AG09319 (cell line): Measurements from ENCODE around the gene SLC22A3.

ENCODE experiments used
- DNase-seq: peaks from one replicate; pipeline ENCODE4 v3.0.0-alpha.2; 2010; ENCODE audit warnings: low read depth; ENCODE audit errors: extremely low read depth
- TF ChIP-seq, protein P1 (sequence below): IDR thresholded peaks from 2 replicates; pipeline ENCODE4 v1.5.1; 2011; ENCODE audit warnings: low read depth, mild to moderate bottlenecking, inconsistent platforms, low read length, moderate library complexity

SLC22A3 gene

DNA sequence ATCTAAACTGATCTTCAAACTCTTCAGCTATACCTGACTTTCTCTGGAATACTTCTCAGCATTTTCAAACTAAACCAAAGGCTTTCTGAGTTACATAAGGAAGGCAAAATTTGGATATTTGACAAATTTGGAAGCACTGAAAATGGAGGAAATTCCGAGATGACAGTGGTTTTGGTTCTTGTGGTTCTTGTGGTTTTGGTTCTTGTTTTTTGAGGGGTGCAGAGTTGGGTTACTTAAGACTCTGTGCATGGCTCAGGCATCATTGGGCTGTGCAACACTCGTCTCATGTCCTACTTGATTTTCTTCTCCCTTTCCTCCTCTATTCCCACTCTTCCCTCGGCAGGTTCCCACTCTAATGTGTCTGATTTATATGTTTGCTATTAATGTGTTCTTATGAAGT, 78.0 kb downstream of the SLC22A3 start:
- TF ChIP-seq, protein P1, sequence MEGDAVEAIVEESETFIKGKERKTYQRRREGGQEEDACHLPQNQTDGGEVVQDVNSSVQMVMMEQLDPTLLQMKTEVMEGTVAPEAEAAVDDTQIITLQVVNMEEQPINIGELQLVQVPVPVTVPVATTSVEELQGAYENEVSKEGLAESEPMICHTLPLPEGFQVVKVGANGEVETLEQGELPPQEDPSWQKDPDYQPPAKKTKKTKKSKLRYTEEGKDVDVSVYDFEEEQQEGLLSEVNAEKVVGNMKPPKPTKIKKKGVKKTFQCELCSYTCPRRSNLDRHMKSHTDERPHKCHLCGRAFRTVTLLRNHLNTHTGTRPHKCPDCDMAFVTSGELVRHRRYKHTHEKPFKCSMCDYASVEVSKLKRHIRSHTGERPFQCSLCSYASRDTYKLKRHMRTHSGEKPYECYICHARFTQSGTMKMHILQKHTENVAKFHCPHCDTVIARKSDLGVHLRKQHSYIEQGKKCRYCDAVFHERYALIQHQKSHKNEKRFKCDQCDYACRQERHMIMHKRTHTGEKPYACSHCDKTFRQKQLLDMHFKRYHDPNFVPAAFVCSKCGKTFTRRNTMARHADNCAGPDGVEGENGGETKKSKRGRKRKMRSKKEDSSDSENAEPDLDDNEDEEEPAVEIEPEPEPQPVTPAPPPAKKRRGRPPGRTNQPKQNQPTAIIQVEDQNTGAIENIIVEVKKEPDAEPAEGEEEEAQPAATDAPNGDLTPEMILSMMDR = no peak
- DNase-seq = no peak

DNA sequence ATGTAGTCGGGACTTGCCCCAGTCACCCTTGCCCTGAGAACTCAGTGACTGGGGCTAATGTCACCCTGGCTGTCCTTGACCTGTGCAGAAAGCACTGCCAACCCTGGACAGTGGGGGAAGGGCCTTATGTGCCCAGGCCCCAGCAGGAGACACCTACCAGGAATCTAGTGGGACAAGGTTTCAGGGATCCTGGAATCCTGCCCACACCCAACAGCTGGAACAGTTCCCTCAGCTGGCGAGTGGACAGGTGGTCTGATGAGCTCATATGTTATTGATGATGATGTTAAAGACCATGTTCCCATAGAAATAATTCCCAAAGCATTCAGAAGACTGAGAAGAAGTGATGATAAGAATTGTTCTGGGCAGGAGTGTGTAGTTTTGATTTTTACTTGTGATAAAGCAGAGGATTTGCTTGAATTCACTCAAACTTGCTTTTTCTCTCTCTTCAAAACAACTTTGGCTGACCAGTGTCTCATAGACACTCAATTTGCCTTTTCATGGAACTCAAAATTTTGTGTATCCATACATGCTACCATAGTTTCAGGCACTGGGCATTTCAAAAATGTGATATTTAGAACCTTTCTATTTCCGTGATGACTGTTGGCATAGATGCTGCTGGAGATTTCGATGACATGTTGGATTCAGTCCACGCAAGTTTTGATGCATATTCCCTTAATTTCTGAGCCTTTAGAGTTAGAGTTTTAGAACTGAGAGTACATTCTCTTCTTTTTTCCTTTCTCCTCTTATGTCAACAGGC, 79.3 kb downstream of the SLC22A3 start:
- no peak for DNase-seq
- TF ChIP-seq, protein P1 = no peak

GRCh38 chr6:160428069-160428430, 79.9 kb downstream of the SLC22A3 start:
- no peak for DNase-seq
- TF ChIP-seq, protein P1 = no peak

DNA sequence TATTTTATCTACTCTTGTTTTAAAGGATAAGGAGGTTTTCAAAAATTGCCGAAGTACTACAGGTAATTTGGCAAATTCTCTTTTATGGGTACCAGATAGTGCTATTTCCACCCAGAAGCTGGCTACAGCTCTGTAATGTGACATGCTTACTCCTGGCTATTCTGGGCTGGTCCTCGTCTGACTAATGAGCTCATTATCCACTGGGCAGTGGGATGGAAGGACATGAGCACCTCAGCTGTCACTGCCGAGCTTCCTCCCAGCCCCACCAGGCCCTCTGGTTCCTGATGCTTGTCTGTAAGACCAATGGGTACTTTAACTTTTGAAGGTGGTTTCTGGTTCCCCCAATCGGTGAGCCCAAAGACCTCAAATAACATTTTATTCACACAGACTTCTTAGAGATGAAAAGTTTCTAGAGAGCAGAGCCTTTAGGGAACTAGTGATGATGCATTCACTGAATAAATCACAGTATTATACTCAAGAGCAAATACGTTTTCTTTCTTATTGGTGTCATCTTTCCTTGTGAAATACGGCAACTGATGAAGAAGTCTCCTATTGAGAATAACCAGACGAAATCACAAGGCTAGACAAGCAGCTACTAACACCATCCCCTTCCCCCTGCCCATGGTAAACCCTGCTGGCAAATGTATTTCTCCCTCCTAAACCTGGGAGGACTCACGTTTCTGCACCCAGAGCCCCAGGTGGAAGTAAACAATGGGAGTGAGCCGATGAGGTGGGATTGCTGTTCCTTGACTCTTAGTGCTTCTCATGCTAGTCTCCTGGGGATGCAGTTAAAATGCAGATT, 80.8 kb downstream of the SLC22A3 start:
- no peak for DNase-seq
- TF ChIP-seq, protein P1 = no peak

- no peak for DNase-seq
- TF ChIP-seq, protein P1 = no peak
Observed at GRCh38 chr6:160429620-160429895, 81.4 kb downstream of the SLC22A3 start.

GRCh38 chr6:160430203-160430602, 82.0 kb downstream of the SLC22A3 start:
- no peak for DNase-seq

GRCh38 chr6:160430751-160431150, 82.6 kb downstream of the SLC22A3 start:
- TF ChIP-seq, protein P1 = no peak
- no peak for DNase-seq

More at GRCh38 chr6:160430203-160430602, 82.0 kb downstream of the SLC22A3 start:
- TF ChIP-seq, protein P1 = no peak
